Measurements from ENCODE around the gene ZBTB22.
A peak's percentile ranks its signal among the peaks of the same experiment; 100 is the strongest.

The ZBTB22 gene

GRCh38 chr6:33314943-33315792 lies 2.4 kb downstream of the ZBTB22 start:
- Histone ChIP-seq H3K27ac (peak overlapping the region; percentile 96), H3K9ac (no peak overlapping the region), H3K4me3 (ENCODE audit: low read depth, low read length) (peak overlapping the region; percentile 94), H3K36me3 (ENCODE audit: control insufficient read depth, insufficient read depth, low read length) (no peaks in the 10 kb centered on the region), H3K79me2 (peaks cover 7% of the 10 kb centered on the region), H3K27me3 (ENCODE audit: control insufficient read depth, insufficient read depth, low read length) (no peaks in the 10 kb centered on the region), H2AFZ (peak overlapping the region; percentile 91), H3K4me2 (ENCODE audit: low read length) (peak overlapping the region; percentile 100), H3K4me1 (peaks cover 35% of the 10 kb centered on the region), H3K9me3 (ENCODE audit: control insufficient read depth, low read length) (no peaks in the 10 kb centered on the region)
- TF ChIP-seq CTCF (IDR thresholded peaks at IDR 0.05) = no peak

GRCh38 chr6:33314515-33314942 lies 3.0 kb downstream of the ZBTB22 start:
- Histone ChIP-seq H3K4me1 (peaks cover 29% of the 10 kb centered on the region), H3K9me3 (ENCODE audit: control insufficient read depth, low read length) (no peaks in the 10 kb centered on the region), H2AFZ (peak overlapping the region; percentile 91), H3K4me2 (ENCODE audit: low read length) (peak overlapping the region; percentile 100), H3K36me3 (ENCODE audit: control insufficient read depth, insufficient read depth, low read length) (no peaks in the 10 kb centered on the region), H3K79me2 (peaks cover 10% of the 10 kb centered on the region), H3K4me3 (ENCODE audit: low read depth, low read length) (peak overlapping the region; percentile 94), H3K9ac (no peak overlapping the region), H3K27me3 (ENCODE audit: control insufficient read depth, insufficient read depth, low read length) (no peaks in the 10 kb centered on the region), H3K27ac (peak overlapping the region; percentile 96)
- TF ChIP-seq CTCF (IDR thresholded peaks at IDR 0.05) = no peak

GRCh38 chr6:33313709-33314514 lies 3.6 kb downstream of the ZBTB22 start, which contains the start of gene TAPBP:
Gene TAPBP (minus strand): TSS chr6:33314078. CDS start chr6:33314041, 37 bp downstream.
- peak within 1 kb of the TSS; percentile 75 for H3K9ac ChIP-seq

GRCh38 chr6:33313105-33313708 lies 4.3 kb downstream of the ZBTB22 start:
- Histone ChIP-seq H3K4me2 (ENCODE audit: low read length) (peak overlapping the region; percentile 100), H3K4me1 (peaks cover 18% of the 10 kb centered on the region), H3K27ac (peak overlapping the region; percentile 96)

More at GRCh38 chr6:33313709-33314514, 3.6 kb downstream of the ZBTB22 start, which contains the start of gene TAPBP:
- Histone ChIP-seq H3K4me2 (ENCODE audit: low read length) (peak within 1 kb of the TSS; percentile 100), H2AFZ (peak within 1 kb of the TSS; percentile 91), H3K79me2 (peaks cover 8% of the 10 kb centered on the region), H3K9me3 (ENCODE audit: control insufficient read depth, low read length) (no peaks in the 10 kb centered on the region), H3K4me3 (ENCODE audit: low read depth, low read length) (peak within 1 kb of the TSS; percentile 94), H3K27me3 (ENCODE audit: control insufficient read depth, insufficient read depth, low read length) (no peaks in the 10 kb centered on the region), H3K36me3 (ENCODE audit: control insufficient read depth, insufficient read depth, low read length) (no peaks in the 10 kb centered on the region), H3K4me1 (peaks cover 25% of the 10 kb centered on the region), H3K27ac (peak within 1 kb of the TSS; percentile 96)
- peak; percentile 11 for TF ChIP-seq CTCF (IDR thresholded peaks at IDR 0.05)

More at GRCh38 chr6:33313105-33313708, 4.3 kb downstream of the ZBTB22 start:
- Histone ChIP-seq H3K79me2 (peaks cover 14% of the 10 kb centered on the region), H3K9me3 (ENCODE audit: control insufficient read depth, low read length) (no peaks in the 10 kb centered on the region), H3K9ac (peak overlapping the region; percentile 75), H3K36me3 (ENCODE audit: control insufficient read depth, insufficient read depth, low read length) (no peaks in the 10 kb centered on the region), H2AFZ (peak overlapping the region; percentile 91), H3K4me3 (ENCODE audit: low read depth, low read length) (peak overlapping the region; percentile 94), H3K27me3 (ENCODE audit: control insufficient read depth, insufficient read depth, low read length) (no peaks in the 10 kb centered on the region)
- TF ChIP-seq CTCF (IDR thresholded peaks at IDR 0.05) = no peak

All from parathyroid adenoma (tissue), 2 donors.